Urothelium cell line (cell line): Measurements from ENCODE around the gene TULP4.
A peak's percentile ranks its signal among the peaks of the same experiment; 100 is the strongest.
"Not testable (repeated sequence)": the region's sequence is repeated elsewhere in the genome, so short reads cannot be mapped to it uniquely, and the experiment has no call there.

ENCODE experiments used
- DNase-seq: peaks from one replicate; pipeline ENCODE4 v3.0.0; 2011; ENCODE audit warnings: low spot score, mixed read lengths
- FAIRE-seq: peaks from 2 replicates; lab custom pipeline; 2011; peaks lifted over from hg19 to GRCh38; lab: Jason Lieb, UNC

TULP4 gene

DNA sequence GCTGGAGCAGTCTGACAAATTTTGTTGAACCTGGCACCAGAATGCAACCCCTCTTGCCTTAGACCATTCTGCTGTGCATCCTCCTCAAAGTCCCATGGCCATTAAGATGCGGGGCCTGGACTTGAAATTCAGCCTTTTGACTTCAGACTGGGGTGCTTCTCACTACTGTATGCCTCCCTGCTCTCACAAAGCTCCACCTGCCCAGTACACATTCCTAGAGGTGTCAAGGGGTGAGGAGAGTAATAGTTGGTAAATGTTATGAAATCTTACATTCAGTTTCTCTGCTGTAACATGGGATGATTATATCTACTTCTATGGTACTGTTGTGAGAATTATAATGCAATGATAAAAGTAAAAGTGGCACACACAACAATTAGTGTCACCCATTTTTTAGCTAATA is 70.8 kb downstream of the TULP4 start:
- no peak for DNase-seq
- FAIRE-seq = no peak

DNA sequence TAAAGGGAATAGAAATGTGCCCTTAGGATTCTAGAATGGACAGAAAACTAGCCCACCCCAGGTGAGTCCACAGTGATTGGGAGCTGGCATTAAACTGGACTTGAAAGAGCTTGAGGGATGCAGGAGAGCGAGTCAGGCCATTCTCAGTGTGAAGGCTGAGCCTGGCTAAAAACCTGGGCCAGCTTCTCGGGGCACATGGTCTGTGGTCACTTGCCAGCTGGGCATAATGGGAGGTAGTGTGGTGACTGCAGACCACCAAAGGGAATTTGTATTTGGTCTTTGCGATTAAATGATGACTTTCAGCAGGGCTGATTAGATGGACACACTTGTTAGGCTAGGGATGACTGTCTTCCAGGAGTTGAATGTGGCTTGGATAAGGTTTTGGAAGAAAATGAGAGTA is 71.3 kb downstream of the TULP4 start:
- DNase-seq (no peak), FAIRE-seq (no peak)

DNA sequence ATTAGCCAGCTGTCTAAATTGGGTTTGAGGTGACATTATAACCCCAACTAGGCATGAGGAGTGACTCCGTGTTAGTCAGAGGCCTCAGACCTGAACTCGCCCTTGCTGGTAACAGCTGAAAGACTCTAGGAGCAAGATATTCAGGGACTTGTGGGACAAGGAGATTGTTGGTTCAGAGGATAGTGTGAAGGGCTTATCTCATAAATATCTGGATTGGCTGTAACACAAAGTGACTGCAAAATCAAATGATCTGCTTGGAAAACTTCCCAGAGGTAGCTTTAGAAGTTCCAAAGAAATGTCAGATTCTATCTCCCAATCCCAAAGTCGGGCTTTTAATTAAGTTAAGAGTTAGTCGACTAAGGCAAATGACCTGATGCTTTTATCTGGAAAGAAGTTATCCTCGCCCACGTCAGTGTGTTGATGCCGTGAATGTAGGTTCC is 72.4 kb downstream of the TULP4 start:
- FAIRE-seq (no peak), DNase-seq (no peak)

DNA sequence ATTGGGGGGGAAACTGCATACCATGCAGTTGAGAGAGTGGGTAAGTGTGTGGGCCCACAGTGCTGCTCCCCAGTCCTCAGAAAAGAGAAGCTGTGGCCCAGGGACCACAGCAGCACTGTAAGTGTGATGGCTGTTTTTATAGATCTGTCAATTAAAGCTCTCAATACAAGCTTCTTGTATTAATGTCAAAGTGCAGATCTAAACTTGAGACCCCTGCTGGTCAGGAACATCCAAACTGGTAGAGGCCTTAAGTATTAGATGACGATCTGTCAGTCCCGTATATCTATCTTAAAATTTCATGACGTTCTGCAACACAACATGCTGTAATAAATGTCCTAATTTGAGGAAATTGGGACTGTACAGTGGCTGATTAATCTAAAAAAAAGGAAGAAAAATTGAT is 74.8 kb downstream of the TULP4 start:
- DNase-seq (no peak), FAIRE-seq (no peak)

DNA sequence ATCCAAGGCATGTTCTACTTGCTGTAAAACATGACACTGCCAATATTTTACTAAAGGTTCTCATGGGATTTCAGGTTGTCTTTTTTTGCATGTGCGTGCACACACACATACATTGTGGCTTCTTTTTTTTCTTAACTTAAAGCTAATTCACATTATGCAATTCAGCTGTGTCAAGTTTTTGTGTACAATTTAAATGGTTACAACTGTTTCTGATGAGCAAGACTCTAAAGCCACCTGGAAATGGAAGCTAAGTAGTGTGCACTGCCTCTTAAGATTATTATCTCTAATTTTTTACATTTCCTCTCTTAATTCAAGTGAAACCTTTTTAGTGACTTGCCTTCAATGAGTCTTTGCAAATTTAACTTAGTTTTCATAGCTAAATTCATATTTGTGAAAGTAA is 75.3 kb downstream of the TULP4 start:
- FAIRE-seq (no peak), DNase-seq (no peak)

DNA sequence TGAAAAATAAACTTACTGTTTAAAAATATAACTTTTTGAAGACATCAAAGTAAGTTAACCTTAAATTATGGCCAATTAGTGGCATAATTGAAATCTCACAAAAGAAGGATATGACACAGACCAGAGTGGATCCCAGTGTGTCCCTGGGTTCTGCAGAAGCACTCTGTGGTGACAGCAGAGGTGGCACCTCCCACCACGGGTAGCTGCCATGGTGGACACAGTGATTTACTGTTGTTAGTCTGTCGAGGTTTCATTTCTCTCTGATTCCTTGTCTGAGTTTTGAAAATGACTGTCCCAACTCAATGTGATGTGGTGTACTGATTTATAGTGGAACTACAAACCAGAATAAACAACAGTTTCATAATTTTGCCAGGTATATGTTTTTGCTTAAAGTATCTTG is 76.5 kb downstream of the TULP4 start:
- no peak for DNase-seq
- FAIRE-seq = no peak

DNA sequence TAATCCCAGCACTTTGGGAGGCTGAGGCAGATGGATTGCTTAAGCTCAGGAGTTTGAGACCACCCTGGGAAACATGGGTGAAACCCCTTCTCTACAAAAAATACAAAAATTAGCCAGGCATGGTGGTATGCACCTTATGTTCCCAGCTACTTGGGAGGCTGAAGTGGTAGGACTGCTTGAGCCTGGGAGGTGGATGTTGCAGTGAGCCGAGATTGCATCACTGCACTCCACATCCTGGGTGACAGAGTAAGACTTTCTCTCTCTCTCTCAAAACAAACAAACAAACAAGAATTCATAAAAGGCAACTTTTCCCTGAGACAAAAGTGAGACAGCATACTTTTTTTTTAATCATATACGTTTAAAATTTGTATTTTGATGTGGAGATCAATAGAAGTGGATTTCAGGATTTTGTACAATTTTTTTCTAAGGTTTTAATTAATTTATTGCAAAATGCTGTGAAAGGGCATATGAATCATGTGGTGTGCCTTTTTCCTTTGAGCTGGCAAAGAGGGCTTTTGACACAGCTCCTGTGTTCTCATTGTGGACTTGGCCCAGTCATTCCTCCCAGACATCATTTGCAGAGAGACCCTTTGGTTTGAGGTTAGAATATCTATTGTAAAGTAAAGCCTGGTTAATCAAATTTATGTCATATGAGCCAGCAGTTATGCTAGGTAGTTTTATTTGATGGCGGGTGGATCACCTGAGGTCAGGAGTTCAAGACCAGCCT is 77.1 kb downstream of the TULP4 start:
- no peak for DNase-seq
- no peak for FAIRE-seq

DNA sequence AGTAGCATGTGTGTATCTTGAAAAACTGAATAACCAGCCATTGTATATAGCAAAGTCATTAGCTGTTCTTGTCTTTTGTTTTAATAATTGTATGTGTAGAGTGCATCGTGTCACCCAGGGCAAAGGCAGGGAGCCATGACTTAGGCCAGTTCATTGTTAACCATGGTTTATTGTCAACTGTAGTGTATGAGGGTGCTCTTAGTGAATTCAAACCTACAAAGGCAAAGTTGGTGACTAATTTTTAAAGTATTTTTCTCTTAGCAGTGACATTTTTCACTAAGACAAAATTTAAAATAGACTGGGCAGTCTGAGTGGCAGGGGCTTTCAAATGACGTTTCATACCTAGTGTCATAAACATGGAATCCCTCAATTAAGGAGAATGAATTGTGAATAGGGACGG is 79.0 kb downstream of the TULP4 start:
- FAIRE-seq = no peak
- DNase-seq = no peak

DNA sequence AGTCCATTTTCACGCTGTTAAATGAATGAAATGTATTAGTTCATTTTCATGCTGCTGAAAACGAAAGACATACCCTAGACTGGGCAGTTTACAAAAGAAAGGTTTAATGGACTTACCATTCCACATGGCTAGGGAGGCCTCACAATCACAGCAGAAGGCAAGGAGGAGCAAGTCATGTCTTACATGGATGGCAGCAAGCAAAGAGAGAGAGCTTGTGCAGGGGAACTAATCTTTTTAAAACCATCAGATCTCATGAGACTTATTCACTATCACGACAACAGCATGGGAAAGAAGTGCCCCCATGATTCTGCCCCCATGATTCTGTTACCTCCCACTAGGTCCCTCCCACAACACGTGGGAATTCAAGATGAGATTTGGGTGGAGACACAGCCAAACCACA is 79.7 kb downstream of the TULP4 start:
- not testable (repeated sequence) for FAIRE-seq, DNase-seq

DNA sequence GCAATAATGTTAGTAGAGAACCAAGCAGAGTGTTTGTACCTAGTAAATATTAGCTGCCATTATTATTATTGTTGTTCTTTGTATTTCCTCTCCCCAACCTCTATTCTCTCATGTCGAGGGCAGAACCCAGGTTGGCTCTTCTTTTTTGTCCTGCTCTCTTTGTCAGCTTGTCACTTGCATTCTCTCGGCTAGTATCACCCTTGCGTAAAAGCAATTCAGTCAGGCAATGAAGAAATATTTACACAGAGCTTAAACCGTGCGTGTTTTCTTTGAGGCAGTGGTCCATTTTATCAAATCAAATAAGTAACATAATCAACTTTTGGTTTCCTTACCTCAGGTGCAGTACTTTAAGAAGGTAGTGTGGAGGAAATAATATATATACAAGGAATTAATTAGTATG is 83.9 kb downstream of the TULP4 start:
- DNase-seq (no peak), FAIRE-seq (no peak)

DNA sequence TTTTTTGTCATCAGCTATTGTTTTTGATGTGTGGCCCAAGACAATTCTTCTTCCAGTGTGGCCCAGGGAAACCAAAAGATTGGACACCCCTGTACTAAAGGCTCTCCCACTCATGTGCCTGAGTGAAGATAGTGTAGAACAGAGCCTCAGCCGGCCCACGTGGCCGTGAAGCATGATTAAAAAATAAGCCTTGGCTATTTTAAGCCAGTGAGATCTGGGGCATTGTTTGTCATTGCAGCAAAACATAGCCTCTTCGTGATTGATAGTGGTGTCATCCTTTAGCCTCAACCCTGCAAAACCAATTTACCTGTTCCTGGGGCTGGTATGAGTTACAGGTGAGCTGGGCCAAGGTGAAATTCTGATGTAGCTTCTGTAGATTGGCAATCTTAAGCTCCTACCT is 85.3 kb downstream of the TULP4 start:
- FAIRE-seq = no peak

DNA sequence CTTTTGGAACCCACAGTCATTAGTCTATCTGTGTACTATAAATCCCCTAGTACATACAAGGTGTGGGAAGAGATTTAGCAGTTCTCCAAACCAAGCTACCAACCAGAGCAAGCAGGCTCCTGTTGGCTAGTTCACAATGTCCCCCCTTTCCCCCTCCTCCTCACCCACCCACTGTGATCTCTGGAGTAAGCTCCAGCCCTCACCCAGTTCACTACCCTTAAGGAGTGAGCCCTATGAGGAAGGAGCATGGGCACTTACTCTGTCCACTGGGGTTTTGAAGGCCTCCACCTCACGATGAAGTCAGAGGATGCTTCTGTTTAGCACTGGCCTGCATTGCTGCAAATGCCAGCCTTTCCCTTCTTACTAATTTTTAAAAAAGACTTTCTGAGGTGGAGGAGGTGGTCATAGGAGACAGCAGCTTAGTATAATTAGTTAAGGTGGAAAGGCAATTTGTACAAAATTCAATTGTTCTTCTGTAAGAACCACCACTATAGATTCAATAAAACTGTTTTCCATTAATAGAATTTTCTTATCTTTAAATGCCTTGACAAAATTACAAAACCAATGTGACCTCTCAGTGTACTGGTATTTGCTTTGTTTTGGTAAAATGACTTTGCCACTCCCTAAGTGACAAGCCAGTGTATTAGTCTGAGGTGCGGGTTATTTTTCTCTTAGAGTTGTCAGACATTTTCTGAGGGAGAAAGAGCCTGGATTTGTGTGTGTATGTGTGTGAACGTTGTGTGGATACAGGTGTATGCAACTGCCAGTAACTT is 86.2 kb downstream of the TULP4 start:
- DNase-seq (no peak), FAIRE-seq (no peak)

More for the DNA sequence above, 85.3 kb downstream of the TULP4 start:
- no peak for DNase-seq

DNA sequence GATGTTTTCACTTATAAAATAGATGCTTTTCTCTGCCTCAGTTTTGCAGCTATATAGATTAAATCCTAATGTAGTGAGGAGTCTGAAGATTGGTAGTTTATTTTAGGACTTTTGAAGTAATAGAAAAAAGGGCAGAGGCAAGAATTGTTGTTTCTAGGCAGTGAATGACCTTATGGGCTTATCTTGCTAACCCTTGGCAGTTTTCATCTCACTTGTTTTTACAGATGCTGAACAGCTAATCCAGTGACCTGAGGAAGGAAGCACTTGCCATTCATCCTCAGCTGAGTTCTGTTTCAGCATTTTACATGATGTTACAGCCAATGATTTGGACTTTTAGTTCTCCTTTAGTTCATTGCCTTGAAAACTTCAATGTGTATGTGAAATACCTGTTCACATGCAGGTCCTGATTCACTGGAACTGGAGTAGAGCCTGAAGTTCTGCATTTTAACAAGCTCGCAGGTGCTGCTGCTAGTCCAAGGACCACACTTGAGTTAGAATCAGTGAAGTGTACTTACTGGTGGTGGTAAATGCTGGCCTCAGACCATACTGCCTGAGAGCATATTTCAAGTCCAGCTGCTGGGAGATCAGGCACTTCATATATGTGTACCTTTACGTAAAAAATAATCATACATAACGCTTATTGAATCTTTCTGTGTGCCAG is 86.9 kb downstream of the TULP4 start:
- no peak for FAIRE-seq

DNA sequence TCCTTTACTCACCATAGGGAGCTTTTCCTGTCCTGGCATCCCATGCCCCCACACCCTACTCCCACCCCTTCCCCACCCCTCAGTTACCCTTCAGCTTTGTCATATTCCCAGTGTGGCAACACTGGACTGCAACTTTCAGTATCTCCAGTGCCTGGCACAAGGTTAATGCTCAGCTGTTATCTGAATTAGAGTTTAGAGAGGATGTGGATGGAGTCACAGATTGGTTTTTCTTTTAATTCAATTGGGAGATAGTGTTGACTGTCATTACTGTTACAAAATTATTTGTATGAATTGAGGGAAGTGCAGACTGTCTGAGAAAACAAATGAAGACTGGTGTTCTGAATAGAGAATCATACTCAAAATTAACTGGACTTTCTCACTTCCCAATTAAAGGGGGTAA is 89.9 kb downstream of the TULP4 start:
- DNase-seq = no peak
- FAIRE-seq = no peak

More for the DNA sequence above, 86.9 kb downstream of the TULP4 start:
- no peak for DNase-seq

DNA sequence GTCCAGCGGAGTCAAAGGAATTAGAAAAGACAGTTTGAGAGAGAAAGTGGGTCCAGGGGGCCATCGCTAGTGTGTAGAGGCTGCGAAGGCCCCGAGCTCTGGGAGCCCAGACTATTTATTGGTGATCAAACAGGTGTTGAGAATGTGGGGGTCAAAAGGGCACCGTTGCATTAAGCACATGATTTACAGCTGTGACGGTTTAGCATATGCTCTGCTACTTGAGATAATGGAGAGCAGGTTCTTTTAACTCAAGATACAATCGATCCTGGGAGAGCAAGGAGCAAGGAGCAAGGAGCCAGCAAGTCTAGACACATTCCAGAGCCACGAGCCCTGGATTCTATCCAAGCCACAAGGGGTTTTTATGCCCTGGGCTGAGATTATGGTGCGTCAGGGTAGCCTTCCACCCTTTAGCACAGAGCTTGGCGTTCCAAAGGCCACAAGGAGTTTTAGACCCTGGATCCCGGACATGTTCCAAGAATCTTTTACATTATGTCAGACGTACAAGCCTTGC is 93.1 kb downstream of the TULP4 start:
- peak; percentile 13 for FAIRE-seq
- DNase-seq = not testable (repeated sequence)

DNA sequence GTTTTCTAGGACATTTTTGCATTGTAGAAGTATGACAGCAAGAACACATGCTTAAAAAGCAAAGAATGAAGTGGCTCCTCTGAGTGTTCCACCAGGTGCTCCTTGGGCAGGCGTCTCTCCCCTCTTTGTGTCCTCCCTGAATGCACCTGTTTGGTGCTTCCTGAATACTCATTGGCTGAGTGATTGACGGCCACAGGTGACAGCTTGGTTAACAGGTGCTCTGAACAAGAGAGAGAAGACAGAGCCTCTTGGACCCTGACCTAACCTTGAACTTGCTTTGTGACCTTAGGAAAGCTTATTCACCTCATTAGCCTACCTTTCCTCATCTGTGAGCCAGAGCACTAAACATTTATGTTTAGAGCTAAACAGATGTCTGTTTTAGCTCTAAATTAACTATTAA is 93.7 kb downstream of the TULP4 start:
- DNase-seq (peak; percentile 15), FAIRE-seq (no peak)

DNA sequence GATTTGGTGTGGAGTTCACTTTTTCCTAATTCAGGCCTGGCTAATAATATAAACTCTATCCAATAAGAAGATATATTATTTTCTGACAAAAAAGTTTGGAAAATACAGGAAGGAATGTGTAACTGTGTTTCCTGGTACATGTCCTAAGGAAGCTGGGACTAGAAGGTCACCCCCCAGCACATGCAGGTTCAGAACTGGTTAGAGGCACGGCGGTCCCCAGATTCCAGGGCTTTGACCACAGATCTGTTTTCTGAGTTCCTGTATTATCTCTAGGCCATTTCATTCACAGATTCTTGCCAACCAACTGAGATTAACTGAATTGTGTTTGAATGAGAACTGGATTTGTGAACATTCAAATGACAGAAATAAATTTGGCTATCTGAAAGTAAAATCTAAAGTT is 94.5 kb downstream of the TULP4 start:
- DNase-seq = no peak
- FAIRE-seq = no peak

DNA sequence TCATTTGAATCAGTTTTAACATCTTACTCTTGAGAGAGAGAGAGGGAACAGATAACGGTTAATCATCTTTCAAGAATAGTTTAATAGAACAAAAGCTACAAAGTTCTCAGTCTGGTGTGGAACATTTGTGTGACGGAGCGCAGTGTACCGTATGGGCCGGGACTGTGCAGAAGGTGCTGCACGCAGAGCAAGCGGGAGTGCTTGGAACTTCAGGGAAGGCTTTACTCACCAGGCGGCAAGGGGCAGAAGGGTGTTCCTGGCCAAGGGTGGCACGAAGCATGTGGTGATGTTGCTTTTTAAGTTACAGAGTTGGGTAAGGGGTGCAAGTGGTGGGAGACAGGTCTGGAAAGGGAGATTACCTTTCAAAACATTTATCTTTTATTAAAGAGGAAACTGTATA is 95.7 kb downstream of the TULP4 start:
- FAIRE-seq (peak; percentile 52), DNase-seq (no peak)

DNA sequence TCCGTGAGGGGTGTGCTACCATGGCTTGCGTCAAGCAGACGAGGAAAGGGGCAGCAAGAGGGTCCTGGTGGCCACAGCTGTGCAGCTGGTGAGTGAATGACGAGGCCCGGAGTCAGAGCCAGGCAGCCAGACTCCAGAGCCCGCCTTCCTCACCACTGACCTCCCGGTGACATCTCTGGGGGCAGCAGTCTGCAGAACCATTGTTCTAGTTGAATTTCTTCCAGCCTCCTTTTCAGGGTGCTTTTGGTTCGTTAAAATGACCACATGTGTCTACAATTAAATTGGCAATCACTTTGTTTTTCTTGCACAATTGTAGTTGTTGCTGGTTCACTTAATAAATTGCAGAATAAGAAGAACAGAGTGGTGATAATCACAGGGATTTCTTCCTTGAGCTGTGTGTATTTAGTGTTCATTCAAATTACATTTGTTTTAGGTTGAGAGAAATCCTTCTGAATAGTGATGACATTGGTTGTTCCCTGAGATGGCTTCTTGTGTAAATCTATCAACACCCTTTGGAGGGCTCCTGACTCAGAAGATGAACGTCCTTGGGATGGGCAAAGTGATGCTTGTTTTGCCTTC is 96.4 kb downstream of the TULP4 start:
- DNase-seq (no peak), FAIRE-seq (no peak)

DNA sequence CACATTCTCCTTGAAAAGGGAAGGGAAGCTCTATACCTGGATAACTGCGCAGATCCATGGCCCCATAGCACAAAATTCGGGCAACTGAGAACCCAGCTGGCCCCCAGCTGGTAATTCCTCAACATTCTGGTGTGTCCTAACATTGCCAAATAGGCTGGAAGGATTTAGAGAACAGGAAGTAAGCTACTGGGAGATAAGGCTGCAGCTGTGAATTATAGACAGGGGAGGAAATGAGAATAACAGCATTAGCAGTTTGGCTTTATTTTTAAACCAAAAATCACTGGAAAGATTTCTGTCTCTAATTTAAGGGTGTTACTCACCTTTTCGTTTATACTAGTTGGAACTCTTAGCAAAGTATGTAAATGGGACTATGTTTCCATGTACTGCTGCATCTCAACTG is 97.2 kb downstream of the TULP4 start:
- no peak for FAIRE-seq
- DNase-seq = no peak

DNA sequence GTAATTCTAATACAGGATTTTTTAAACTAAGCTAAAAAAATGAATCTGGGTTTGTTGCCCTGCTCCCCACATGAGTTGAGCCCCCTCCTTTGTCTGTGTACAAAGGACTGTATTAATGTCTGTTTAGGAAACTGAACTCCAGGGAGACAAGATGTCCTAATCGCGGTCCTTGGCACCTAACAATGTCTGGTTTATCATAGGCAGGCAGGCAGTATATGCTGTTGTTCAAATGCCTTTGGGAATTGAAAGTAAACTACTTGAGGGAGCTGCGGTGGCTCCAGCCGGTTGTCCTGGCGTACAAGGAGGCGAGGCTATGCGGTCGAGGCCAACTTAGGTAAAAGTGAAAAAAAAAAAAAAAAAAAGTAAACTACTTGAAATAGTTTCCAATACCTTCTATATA is 98.5 kb downstream of the TULP4 start:
- no peak for FAIRE-seq
- no peak for DNase-seq
